Endodermal cell (in vitro differentiated cells): ENCODE data around the gene GSK3A. TPM values are rescaled to one million over a fixed set of nuclear protein-coding genes. Genes with fewer than 3 reads are reported as not detected.

ENCODE experiments used
- DNase-seq: peaks from one replicate; pipeline ENCODE4 v3.0.0-alpha.2; 2017
- H3K27ac ChIP-seq: 2 replicates; pipeline ENCODE4 v1.5.1; 2013; ENCODE audit warnings: mild to moderate bottlenecking, low read depth, low read length, moderate library complexity
- H3K27me3 ChIP-seq: 2 replicates; pipeline ENCODE4 v1.6.1; 2013; ENCODE audit warnings: mild to moderate bottlenecking, low read length, moderate library complexity; ENCODE audit not compliant: insufficient read depth, control insufficient read depth, poor library complexity, severe bottlenecking
- H3K36me3 ChIP-seq: 2 replicates; pipeline ENCODE4 v1.7.0; 2013; ENCODE audit warnings: mild to moderate bottlenecking, low read length, moderate library complexity; ENCODE audit not compliant: control insufficient read depth, insufficient read depth
- H3K4me1 ChIP-seq: one replicate; pipeline ENCODE4 v1.7.0; 2013; ENCODE audit warnings: low read length; ENCODE audit not compliant: control insufficient read depth, insufficient read depth
- H3K4me3 ChIP-seq: 2 replicates; pipeline ENCODE4 v1.5.1; 2013; ENCODE audit warnings: mild to moderate bottlenecking, low read length, moderate library complexity
- H3K9ac ChIP-seq: 2 replicates; pipeline ENCODE4 v1.6.1; 2013; ENCODE audit warnings: mild to moderate bottlenecking, low read length, moderate library complexity; ENCODE audit not compliant: poor library complexity, severe bottlenecking; ENCODE audit errors: extremely low read depth
- H3K9me3 ChIP-seq: 2 replicates; pipeline ENCODE4 v1.6.1; 2013; ENCODE audit warnings: mild to moderate bottlenecking, low read length, moderate library complexity; ENCODE audit not compliant: control insufficient read depth
- H3K27ac Mint-ChIP-seq: 2 replicates; pipeline ENCODE4 v1.8.0; 2020; ENCODE audit warnings: mixed read lengths
- H3K27me3 Mint-ChIP-seq: 2 replicates; pipeline ENCODE4 v1.8.0; 2021; ENCODE audit warnings: mild to moderate bottlenecking, mixed read lengths; ENCODE audit not compliant: insufficient read depth
- H3K36me3 Mint-ChIP-seq: 2 replicates; pipeline ENCODE4 v1.8.0; 2020; ENCODE audit warnings: low read depth, mixed read lengths
- H3K4me1 Mint-ChIP-seq: 2 replicates; pipeline ENCODE4 v1.8.0; 2020; ENCODE audit warnings: mixed read lengths
- H3K4me3 Mint-ChIP-seq: 2 replicates; pipeline ENCODE4 v1.8.0; 2020; ENCODE audit warnings: mild to moderate bottlenecking, moderate library complexity, mixed read lengths
- H3K9me3 Mint-ChIP-seq: 2 replicates; pipeline ENCODE4 v1.8.0; 2020; ENCODE audit warnings: mild to moderate bottlenecking, mixed read lengths
- WGBS, 2 experiments: methylation state at CpG; one replicate each; pipeline versions ENCODE4 v1.1.5 to v1.1.7; 2013; ENCODE audit warnings: missing lambda C conversion rate in 2 of 2, mixed read lengths in 1 of 2; ENCODE audit not compliant: insufficient coverage in 1 of 2, insufficient read length in 1 of 2; 5-methylcytosine and 5-hydroxymethylcytosine counted together
- total RNA-seq, 2 donors: library from RNA; stranded (reverse); fragmentation: NEBNext Ultra II Directional in 1 of 2; extraction: Animal tissue kit (Norgen Biotek cat#: 25700) in 1 of 2; gene quantifications; 2 replicates in 1 of 2; 3 replicates in 1 of 2; pipeline ENCODE4 v1.2.1, GENCODE V29; 2021
- TF ChIP-seq, protein P1 (sequence below): fragments of 200-600 bp; sonication (generic); conservative IDR thresholded peaks from 2 replicates; pipeline ENCODE4 v1.5.0; 2021; ENCODE audit warnings: antibody characterized with exemption, mild to moderate bottlenecking

GSK3A gene
- total RNA-seq, 2 donors from 2014 or later = 52.6 to 55.1 TPM

DNA sequence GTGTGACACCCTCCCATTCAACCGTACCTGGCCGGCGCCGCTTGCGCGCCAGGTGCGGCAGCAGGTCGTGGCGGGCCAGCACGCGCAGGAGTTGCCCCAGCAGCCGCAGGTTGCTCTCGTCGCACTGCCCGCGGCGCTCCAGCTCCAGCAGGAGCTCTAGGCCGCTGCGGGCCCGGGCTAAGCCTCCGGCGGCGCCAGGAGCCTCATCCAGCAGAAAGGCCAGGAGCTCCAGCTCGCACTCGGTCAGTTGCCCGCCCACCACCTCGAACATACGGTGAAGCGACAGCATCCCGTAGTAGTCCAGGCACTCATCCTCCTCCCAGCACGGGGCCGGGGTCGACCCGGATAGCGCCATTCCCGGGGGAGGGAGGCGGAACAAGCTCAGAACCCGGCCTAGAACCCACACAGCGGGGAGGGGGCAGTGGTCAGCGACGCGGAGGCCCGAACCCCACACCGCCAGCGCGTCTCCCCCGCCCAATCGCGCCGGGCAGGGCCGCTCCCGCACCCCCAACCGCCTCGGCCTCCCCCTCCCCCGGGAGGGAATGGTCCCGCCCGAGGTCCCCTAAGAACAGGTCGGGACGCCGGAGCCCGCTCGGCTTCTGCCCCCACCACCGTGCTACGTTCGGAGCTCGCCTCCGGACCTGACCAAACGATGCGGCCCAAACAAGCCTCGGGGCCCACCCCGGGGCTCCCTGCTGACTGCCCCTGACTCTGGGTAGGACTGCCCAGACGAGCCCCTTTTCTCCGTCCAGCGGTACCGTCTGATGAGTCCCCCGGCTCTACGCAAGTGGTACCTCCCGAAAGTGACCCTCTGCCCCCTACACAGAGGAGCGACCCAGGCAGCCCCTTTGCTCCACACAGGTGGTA, 25.5 kb downstream of the GSK3A start:
- no peaks in the 10 kb centered on the region for H3K27me3 Mint-ChIP-seq
- peak overlapping the region; percentile 93 for H3K4me3 Mint-ChIP-seq
- Histone ChIP-seq H3K9me3 (no peaks in the 10 kb centered on the region), H3K36me3 (peaks cover 20% of the 10 kb centered on the region), H3K27ac (peak overlapping the region; percentile 85), H3K4me1 (peaks cover 4% of the 10 kb centered on the region), H3K27me3 (no peaks in the 10 kb centered on the region), H3K9ac (peak overlapping the region; percentile 88), H3K4me3 (peak overlapping the region; percentile 91)
- TF ChIP-seq, protein P1, sequence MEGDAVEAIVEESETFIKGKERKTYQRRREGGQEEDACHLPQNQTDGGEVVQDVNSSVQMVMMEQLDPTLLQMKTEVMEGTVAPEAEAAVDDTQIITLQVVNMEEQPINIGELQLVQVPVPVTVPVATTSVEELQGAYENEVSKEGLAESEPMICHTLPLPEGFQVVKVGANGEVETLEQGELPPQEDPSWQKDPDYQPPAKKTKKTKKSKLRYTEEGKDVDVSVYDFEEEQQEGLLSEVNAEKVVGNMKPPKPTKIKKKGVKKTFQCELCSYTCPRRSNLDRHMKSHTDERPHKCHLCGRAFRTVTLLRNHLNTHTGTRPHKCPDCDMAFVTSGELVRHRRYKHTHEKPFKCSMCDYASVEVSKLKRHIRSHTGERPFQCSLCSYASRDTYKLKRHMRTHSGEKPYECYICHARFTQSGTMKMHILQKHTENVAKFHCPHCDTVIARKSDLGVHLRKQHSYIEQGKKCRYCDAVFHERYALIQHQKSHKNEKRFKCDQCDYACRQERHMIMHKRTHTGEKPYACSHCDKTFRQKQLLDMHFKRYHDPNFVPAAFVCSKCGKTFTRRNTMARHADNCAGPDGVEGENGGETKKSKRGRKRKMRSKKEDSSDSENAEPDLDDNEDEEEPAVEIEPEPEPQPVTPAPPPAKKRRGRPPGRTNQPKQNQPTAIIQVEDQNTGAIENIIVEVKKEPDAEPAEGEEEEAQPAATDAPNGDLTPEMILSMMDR = no peak
- H3K9me3 Mint-ChIP-seq = no peaks in the 10 kb centered on the region
- peak overlapping the region; percentile 97 for H3K27ac Mint-ChIP-seq
- DNase-seq = peak; percentile 87
- peaks cover 26% of the 10 kb centered on the region for H3K4me1 Mint-ChIP-seq
- peaks cover 27% of the 10 kb centered on the region for H3K36me3 Mint-ChIP-seq
- WGBS, 2 experiments = 1 to 4% methylated on average over 22 to 79 of the region's 79 CpGs

DNA sequence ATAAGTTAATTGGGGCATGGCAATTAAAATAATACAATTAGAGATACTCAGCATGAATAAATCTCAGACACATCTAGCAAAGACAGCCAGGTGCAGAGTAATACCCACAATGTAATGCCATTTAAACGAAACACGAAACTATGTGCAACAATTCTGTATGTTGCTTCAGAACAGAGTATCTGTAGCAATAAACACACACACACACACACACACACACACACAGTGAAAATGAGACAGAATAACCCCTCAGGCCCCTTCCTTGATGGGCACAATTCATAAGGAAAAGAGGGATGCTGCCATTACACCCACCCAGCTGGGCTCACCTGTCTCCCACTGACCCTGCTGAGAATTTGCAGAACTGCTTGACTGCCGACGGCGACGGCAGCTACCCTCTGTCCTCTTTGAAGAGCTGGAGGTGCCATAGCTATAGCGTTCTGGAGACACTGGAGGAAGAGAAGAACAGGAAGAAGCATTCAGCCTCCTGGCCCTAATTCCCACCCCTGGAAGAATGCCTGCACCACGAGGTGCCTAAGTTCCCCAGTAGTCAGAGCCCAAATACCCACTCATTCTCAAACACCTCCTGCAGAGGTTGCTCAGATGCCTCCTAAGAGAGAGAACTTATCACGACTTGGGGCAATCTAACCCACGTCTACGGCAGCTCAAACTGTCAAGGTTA, 27.5 kb downstream of the GSK3A start:
- peaks cover 29% of the 10 kb centered on the region for H3K36me3 Mint-ChIP-seq
- no peak overlapping the region for H3K4me3 Mint-ChIP-seq
- 93 to 100% methylated on average over 4 to 11 of the region's 11 CpGs for WGBS, 2 experiments

DNA sequence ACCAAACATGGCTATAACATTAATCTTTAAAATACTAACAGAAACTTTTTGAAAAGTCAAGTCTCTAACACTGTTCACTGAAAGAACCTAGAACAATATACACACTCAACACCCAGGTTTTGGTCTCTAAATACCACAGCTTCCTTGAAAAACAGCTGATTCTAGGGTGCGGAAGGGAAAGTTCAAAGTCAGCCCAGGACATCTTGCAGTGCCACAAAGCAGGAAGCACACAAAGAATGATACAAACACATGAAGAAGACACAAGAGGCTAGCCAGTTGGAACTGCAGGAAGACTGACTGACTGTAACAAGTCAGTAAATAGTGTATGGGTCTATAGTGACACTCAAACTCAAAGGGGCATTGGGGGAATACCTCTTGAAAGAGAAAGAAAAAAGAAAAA, 29.5 kb downstream of the GSK3A start:
- Histone ChIP-seq H3K9me3 (no peaks in the 10 kb centered on the region), H3K9ac (no peak overlapping the region), H3K27me3 (no peaks in the 10 kb centered on the region), H3K27ac (no peak overlapping the region), H3K36me3 (peaks cover 49% of the 10 kb centered on the region), H3K4me3 (no peak overlapping the region), H3K4me1 (peaks cover 4% of the 10 kb centered on the region)
- WGBS, 2 experiments = 100% methylated on average over 1 of the region's 1 CpG
- TF ChIP-seq, protein P1 = no peak
- Mint-ChIP-seq H3K4me1 (peaks cover 16% of the 10 kb centered on the region), H3K4me3 (no peak overlapping the region), H3K9me3 (no peaks in the 10 kb centered on the region), H3K36me3 (peaks cover 48% of the 10 kb centered on the region), H3K27me3 (no peaks in the 10 kb centered on the region), H3K27ac (no peak overlapping the region)
- no peak for DNase-seq

More for the DNA sequence above, 27.5 kb downstream of the GSK3A start:
- Histone ChIP-seq H3K36me3 (peaks cover 28% of the 10 kb centered on the region), H3K9me3 (no peaks in the 10 kb centered on the region), H3K27ac (no peak overlapping the region), H3K27me3 (no peaks in the 10 kb centered on the region), H3K4me3 (no peak overlapping the region), H3K9ac (no peak overlapping the region), H3K4me1 (peaks cover 4% of the 10 kb centered on the region)
- TF ChIP-seq, protein P1 = no peak
- no peak for DNase-seq
- Mint-ChIP-seq H3K4me1 (peaks cover 21% of the 10 kb centered on the region), H3K27ac (peak overlapping the region; percentile 58), H3K27me3 (no peaks in the 10 kb centered on the region), H3K9me3 (no peaks in the 10 kb centered on the region)
